DMS153 treated with DMSO at 0.1 percent for 48 hours (cell line): ENCODE measurements around the gene HNRNPLL.
A peak's percentile ranks its signal among the peaks of the same experiment; 100 is the strongest.
"Not testable (repeated sequence)": the region's sequence is repeated elsewhere in the genome, so short reads cannot be mapped to it uniquely, and the experiment has no call there.

Experiments used
- DNase-seq: peaks from one replicate; lab custom pipeline; 2025; ENCODE audit not compliant: unreplicated experiment; lab: John Stamatoyannopoulos, UW

Gene HNRNPLL

DNA sequence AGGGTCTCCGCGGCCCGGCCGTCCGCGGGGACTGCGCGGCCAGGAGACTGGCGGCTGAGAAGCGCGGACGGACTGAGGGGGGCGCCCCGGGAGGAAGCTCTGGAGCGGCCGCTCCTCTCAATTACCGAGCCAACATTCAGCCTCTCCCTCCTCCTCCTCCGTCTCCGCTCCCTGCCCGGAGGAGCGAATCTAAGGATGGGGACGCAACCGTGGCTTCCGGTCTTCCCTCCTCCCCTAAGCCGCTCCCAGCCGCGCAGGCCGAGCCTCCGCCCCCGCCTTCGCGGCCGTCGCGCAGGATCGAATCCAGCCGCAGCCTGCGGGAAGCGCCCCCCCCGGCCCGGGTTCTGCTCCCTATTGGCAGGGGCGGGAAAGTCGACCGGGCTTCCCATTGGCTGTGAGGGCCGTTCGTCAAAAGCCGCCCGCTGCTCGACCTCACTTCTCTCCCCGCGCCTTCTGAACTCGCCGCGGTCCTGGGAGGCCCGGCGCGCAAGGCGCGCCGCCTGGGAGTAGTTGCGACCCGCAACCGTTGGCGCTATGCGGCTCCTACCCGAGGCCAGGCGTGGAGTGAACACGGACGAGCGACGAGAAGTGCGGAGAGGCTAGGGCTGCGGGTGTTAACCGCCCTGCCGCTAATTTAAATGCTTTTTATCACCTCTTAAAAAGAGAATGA, at the start of gene HNRNPLL:
TSS of gene HNRNPLL (minus strand) at position 197 of the 670 bp plus-strand sequence. CDS start 302 bp downstream, outside the sequence.
- DNase-seq: peak; percentile 96

DNA sequence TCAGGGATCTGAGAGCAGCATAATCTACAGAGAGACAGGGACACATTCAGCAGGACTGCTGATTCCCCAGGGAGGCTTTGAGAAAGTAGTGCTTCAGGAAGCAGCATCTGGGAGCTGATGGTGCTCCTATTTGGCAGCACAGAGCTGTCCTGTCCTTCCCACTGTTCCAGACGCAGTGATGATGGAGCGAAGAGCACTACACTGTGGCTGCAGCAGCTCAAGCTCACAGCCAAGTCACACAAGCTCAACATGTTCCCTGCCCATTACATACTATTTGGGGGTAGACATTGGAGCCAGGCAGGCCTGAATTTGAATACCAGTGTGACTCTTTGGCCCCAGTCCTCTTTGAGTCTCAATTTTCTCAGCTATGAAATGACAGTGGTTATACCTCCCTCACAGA, 48.0 kb upstream of the HNRNPLL start:
- DNase-seq: no peak

GRCh38 chr2:38650012-38650411, 47.3 kb upstream of the HNRNPLL start:
- DNase-seq: no peak

DNA sequence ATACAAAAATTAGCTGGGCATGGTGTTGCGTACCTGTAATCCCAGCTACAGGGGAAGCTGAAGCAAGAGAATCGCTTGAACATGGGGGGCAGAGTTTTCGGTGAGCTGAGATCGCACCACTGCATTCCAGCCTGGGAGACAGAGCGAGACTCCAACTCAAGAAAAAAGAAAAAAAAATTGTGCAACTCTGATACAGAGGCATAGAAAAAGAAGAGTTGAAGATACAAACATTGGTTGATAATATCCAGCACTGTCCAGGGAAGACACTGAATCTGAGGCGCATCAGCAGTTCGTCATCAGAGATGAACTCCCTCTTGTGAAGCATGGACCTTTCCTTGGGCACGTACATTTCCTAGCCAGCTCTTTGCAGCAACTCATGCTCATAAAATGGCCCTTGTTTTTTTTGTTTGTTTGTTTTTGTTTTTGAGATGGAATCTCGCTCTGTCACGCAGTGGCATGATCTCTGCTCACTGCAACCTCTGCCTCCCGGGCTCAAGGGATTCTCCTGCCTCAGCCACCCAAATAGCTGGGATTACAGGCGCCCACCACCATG, 46.5 kb upstream of the HNRNPLL start:
- DNase-seq: no peak

DNA sequence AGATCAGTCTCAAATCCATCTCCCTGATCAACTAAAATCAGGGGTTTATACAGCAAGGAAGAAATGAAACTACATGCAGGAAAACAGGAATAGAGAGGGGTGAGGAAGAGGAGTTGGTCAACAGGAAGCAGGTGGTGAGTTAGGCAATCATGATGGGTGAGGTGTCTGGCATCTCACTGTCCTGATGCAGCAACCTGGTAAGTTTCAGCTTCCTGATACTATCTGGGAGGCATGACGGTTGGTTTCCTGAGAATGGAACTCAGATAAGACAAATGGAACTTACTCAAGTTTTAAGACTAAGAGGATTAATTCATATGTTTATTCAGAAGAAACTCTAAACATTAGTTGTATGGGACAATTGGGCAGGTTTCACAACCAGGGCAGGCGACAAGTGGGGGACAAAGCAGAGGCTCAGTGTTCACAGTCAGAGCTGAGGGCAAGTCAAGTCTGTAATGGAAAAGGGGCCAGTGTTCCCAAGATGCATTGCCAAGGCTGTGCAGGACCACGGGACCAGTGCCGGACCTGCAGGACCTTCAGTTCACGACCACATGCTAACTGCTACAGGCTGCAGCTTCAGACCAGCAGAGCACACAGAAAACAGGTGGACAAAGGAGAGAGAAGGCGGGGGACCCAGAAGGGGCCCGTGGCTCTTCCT, 45.5 kb upstream of the HNRNPLL start:
- no peak for DNase-seq

GRCh38 chr2:38643683-38644511, 41.2 kb upstream of the HNRNPLL start:
- not testable (repeated sequence) for DNase-seq

DNA sequence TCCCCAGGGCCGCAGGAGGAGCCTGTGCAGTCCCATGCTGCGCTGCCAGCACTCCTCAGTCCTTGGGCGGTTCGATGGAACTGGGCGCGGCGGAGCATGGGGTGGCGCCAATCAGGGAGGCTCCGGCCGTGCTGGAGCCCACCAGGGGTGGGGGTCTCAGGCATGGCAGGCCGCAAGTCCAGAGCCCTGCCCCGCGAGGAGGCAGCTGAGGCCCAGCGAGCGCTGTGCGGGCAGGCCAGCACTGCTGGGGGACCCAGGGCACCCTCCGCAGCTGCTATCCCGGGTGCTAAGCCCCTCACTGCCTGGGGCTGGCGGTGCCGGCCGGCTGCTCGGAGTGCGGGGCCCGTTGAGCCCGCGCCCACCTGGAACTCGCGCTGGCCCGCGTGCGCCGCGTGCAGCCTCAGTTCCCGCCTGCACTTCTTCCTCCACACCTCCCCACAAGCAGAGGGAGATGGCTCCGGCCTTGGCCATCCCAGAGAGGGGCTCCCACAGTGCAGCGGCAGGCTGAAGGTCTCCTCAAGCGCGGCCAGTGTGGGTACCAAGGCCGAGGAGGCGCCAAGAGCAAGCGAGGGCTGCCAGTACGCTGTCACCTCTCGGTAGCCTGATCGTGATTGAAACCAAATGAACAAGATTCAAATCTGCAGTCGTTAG, 40.4 kb upstream of the HNRNPLL start:
- DNase-seq: no peak

- DNase-seq: not testable (repeated sequence)
These were observed 39.8 kb upstream of the HNRNPLL start for GRCh38 chr2:38642373-38643017.

- no peak for DNase-seq
These were observed 33.3 kb upstream of the HNRNPLL start for GRCh38 chr2:38636069-38636468.

DNA sequence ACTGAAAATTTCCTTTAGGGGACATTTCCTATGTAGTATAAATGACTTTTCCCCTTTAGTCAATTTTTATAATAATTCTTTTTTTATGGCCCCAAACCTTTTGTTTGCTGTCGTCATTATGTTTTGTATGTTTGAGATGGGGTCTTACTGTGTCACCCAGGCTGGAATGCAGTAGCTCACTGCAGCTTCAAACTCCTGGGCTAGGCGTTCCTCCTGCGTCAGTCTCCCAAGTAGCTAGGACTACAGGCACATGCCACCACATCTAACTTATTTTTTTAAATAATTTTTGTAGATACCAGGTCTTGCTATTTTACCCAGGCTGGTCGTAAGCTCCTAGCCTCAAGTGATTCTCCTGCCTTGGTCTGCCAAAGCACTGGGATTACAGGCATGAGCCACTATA, 32.4 kb upstream of the HNRNPLL start:
- no peak for DNase-seq

- DNase-seq: no peak
These were observed 32.0 kb upstream of the HNRNPLL start for GRCh38 chr2:38634684-38635083.

DNA sequence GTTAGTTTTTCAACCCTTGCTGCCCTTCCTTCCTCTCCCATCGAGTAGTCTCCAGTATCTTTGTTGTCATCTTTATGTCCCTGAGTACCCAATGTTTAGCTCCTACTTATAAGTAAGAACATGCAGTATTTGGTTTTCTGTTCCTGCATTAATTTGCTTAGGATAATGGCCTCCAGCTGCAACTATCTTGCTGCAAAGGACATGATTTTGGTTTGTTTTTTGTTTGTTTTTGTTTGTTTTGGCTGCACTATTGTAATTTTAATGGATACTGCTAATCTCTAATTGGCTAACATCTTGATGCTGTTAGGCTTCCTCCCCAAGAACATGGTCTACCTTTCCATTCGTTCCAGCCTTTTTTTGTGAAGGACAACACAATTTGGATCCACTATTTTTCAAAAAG, 31.2 kb upstream of the HNRNPLL start:
- DNase-seq: no peak

DNA sequence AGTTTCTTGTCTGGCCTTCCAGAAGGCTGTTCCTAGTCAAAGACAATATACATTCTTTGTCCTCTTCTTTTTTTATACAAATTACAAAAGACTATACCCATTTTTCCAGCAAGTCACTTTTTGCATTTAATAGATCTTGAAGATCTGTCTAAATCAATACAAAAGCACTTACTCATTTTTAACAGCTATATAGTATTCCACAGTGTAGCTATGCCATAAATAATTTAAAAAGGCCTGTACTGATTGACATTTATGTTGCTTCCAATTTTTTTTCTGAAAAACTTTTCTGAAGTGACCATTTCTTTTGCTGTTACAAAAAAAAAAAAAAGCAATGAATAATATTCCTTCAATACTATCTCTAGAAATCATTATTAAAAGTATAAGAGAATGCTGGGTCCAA, 30.3 kb upstream of the HNRNPLL start:
- no peak for DNase-seq

GRCh38 chr2:38631976-38632375, 29.2 kb upstream of the HNRNPLL start:
- no peak for DNase-seq

DNA sequence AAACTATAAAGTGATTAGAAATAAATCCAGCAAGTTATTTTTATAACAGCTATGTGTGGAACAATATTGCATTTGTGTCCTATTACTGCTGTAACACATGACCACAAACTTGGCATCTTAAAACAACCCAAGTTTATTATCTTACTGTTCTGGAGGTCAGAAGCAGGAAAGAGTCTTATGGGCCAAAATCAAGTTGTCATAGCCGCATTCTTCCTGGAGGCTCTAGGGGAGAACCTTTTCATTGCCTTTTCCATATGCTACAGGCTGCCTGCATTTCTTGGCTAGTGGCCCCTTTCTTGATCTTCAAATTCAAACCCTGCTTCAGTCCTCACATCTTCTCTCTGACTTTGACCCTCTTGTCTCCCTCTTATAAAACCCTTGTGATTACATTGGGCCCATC, 27.0 kb upstream of the HNRNPLL start:
- no peak for DNase-seq

DNA sequence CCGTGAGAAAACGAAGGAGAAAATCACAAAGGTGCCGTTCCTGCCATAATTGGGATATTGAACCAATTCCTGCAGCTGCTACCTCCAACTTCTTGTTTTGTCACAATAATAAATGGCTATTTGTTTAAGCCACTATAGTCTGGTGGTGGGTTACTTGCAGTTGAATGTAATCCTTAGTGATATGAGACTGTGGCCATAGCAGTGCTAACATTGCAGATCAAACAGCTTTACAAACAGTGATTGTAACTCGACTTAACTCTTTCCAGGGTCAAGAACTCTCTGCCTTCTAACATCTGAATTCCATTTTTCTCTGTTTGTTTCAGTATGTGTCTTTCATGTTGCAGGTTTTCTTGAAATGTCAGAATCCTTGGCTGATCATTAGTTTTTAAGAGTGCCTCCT, 24.7 kb upstream of the HNRNPLL start:
- no peak for DNase-seq

- DNase-seq: no peak
These were observed 23.8 kb upstream of the HNRNPLL start for GRCh38 chr2:38626326-38627035.

DNA sequence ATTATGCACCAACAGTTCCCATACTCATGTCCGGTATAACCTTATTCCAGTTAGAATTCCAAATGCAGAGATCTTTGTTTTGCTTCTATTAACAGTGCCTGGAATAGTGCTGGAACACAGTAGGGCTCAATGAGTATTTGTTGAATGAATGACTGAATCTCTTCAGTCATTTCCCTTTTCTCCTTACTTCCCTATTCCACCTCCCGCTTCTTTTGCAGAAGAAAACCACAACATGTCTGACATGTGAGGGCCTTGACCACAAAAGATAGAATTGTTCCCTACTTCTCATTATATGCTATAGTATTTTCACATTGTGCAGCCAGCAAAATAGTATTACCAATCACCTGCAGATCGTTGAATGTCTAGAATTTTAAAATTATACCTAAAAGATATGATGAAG, 19.5 kb upstream of the HNRNPLL start:
- DNase-seq: no peak

GRCh38 chr2:38621018-38621417, 18.3 kb upstream of the HNRNPLL start:
- no peak for DNase-seq
